WTC11 (cell line): ENCODE data around the gene TAMALIN. TPM values are rescaled to one million over a fixed set of nuclear protein-coding genes. Genes with fewer than 3 reads are reported as not detected.

ENCODE experiments used
- ATAC-seq: fragments of 200-7000 bp; cut with Tn5 transposase; 2 replicates; pipeline ENCODE4 v1.10.0; 2021; ENCODE audit warnings: mild to moderate bottlenecking, moderate library complexity
- CTCF ChIA-PET: fragments of 300-600 bp; sonication (Branson Sonifier 250); formaldehyde crosslinking; loops from one replicate; lab custom pipeline; 2021; ENCODE audit warnings: antibody characterized with exemption; lab: Charles Lee
- POLR2A ChIA-PET: fragments of 350-600 bp; sonication (Branson Sonifier 250); formaldehyde crosslinking; loops from one replicate; lab custom pipeline; 2021; ENCODE audit warnings: antibody characterized with exemption; lab: Charles Lee
- DNase-seq: peaks from one replicate; pipeline ENCODE4 v3.0.0; 2021; ENCODE audit warnings: low spot score
- H3K27ac Mint-ChIP-seq: 2 replicates; pipeline ENCODE4 v1.8.0; 2021; ENCODE audit warnings: mixed read lengths
- H3K27me3 Mint-ChIP-seq: 2 replicates; pipeline ENCODE4 v1.8.0; 2021; ENCODE audit warnings: low read depth, mild to moderate bottlenecking, moderate library complexity, mixed read lengths
- H3K36me3 Mint-ChIP-seq: 2 replicates; pipeline ENCODE4 v1.8.0; 2021; ENCODE audit warnings: mixed read lengths
- H3K4me1 Mint-ChIP-seq: 2 replicates; pipeline ENCODE4 v1.8.0; 2022; ENCODE audit warnings: mixed read lengths
- H3K4me3 Mint-ChIP-seq: 2 replicates; pipeline ENCODE4 v1.8.0; 2021; ENCODE audit warnings: mild to moderate bottlenecking, moderate library complexity, mixed read lengths
- H3K9me3 Mint-ChIP-seq: 2 replicates; pipeline ENCODE4 v1.8.0; 2021; ENCODE audit warnings: mixed read lengths
- ATF1 ChIP-seq: sonication (generic); formaldehyde crosslinking; IDR thresholded peaks from 2 replicates; pipeline ENCODE4 v1.8.1; 2023; ENCODE audit warnings: mild to moderate bottlenecking, moderate library complexity, missing genetic modification reagents
- CREB1 ChIP-seq: sonication (generic); formaldehyde crosslinking; IDR thresholded peaks from 2 replicates; pipeline ENCODE4 v1.8.0; 2023; ENCODE audit warnings: mild to moderate bottlenecking, missing genetic modification reagents
- GRHL2 ChIP-seq: fragments of 250-450 bp; sonication (Bioruptor Pico); IDR thresholded peaks from 2 replicates; pipeline ENCODE4 v1.8.0; 2022; ENCODE audit warnings: mild to moderate bottlenecking, moderate library complexity; ENCODE audit not compliant: insufficient replicate concordance, severe bottlenecking
- HMGA2 ChIP-seq: fragments of 250-450 bp; sonication (Bioruptor Pico); IDR thresholded peaks from 2 replicates; pipeline ENCODE4 v1.4.0; 2021; ENCODE audit warnings: mild to moderate bottlenecking, moderate library complexity
- JAZF1 ChIP-seq: fragments of 250-450 bp; sonication (Bioruptor Pico); IDR thresholded peaks from 2 replicates; pipeline ENCODE4 v1.9.0; 2021; ENCODE audit warnings: moderate library complexity, mild to moderate bottlenecking, inconsistent platforms
- NFE2L1 ChIP-seq: sonication (generic); formaldehyde crosslinking; IDR thresholded peaks from 2 replicates; pipeline ENCODE4 v1.8.1; 2023; ENCODE audit warnings: missing genetic modification reagents
- OVOL2 ChIP-seq: fragments of 250-450 bp; sonication (Bioruptor Pico); IDR thresholded peaks from 2 replicates; pipeline ENCODE4 v1.9.0; 2021; ENCODE audit warnings: mild to moderate bottlenecking, borderline replicate concordance
- RELA ChIP-seq: sonication (generic); formaldehyde crosslinking; IDR thresholded peaks from 2 replicates; pipeline ENCODE4 v1.8.1; 2022; ENCODE audit warnings: missing genetic modification reagents, mild to moderate bottlenecking, borderline replicate concordance
- SP1 ChIP-seq: sonication (generic); formaldehyde crosslinking; conservative IDR thresholded peaks from 2 replicates; pipeline ENCODE4 v1.8.1; 2022; ENCODE audit warnings: missing genetic modification reagents
- TP53 ChIP-seq: sonication (generic); formaldehyde crosslinking; IDR thresholded peaks from 2 replicates; pipeline ENCODE4 v1.8.1; 2023; ENCODE audit warnings: mild to moderate bottlenecking, missing genetic modification reagents
- ZNF121 ChIP-seq: sonication (generic); formaldehyde crosslinking; IDR thresholded peaks from 2 replicates; pipeline ENCODE4 v1.8.0; 2023; ENCODE audit warnings: missing genetic modification reagents
- ZNF396 ChIP-seq: fragments of 250-450 bp; sonication (Bioruptor Pico); IDR thresholded peaks from 2 replicates; pipeline ENCODE4 v1.8.0; 2021; ENCODE audit warnings: mild to moderate bottlenecking, moderate library complexity, borderline replicate concordance
- total RNA-seq: library from RNA; stranded (reverse); gene quantifications from 3 replicates; pipeline ENCODE4 v1.2.3, GENCODE V29; 2021
- TF ChIP-seq, protein P1 (sequence below): sonication (generic); formaldehyde crosslinking; IDR thresholded peaks from 2 replicates; pipeline ENCODE4 v1.8.0; 2023; ENCODE audit warnings: missing genetic modification reagents, mild to moderate bottlenecking, borderline replicate concordance
- TF ChIP-seq, protein P2 (sequence below): sonication (generic); formaldehyde crosslinking; IDR thresholded peaks from 2 replicates; pipeline ENCODE4 v1.8.1; 2023; ENCODE audit warnings: mild to moderate bottlenecking, missing genetic modification reagents
- TF ChIP-seq, protein P3 (sequence below): sonication (generic); formaldehyde crosslinking; IDR thresholded peaks from 2 replicates; pipeline ENCODE4 v1.8.1; 2023; ENCODE audit warnings: mild to moderate bottlenecking, missing genetic modification reagents, moderate library complexity
- TF ChIP-seq, protein P4 (sequence below): sonication (generic); formaldehyde crosslinking; IDR thresholded peaks from 2 replicates; pipeline ENCODE4 v1.8.1; 2022; ENCODE audit warnings: mild to moderate bottlenecking, missing genetic modification reagents, moderate library complexity, borderline replicate concordance
- TF ChIP-seq, protein P5 (sequence below): sonication (generic); formaldehyde crosslinking; IDR thresholded peaks from 2 replicates; pipeline ENCODE4 v1.8.1; 2022; ENCODE audit warnings: missing genetic modification reagents, borderline replicate concordance
- TF ChIP-seq, protein P6 (sequence below): sonication (generic); formaldehyde crosslinking; IDR thresholded peaks from 2 replicates; pipeline ENCODE4 v1.8.0; 2022; ENCODE audit warnings: mild to moderate bottlenecking, missing genetic modification reagents
- TF ChIP-seq, protein P7 (sequence below): sonication (generic); formaldehyde crosslinking; IDR thresholded peaks from 2 replicates; pipeline ENCODE4 v1.8.0; 2022; ENCODE audit warnings: mild to moderate bottlenecking, missing genetic modification reagents

TAMALIN gene
- total RNA-seq, 1 experiment from 2014 or later = 6.1 TPM

DNA sequence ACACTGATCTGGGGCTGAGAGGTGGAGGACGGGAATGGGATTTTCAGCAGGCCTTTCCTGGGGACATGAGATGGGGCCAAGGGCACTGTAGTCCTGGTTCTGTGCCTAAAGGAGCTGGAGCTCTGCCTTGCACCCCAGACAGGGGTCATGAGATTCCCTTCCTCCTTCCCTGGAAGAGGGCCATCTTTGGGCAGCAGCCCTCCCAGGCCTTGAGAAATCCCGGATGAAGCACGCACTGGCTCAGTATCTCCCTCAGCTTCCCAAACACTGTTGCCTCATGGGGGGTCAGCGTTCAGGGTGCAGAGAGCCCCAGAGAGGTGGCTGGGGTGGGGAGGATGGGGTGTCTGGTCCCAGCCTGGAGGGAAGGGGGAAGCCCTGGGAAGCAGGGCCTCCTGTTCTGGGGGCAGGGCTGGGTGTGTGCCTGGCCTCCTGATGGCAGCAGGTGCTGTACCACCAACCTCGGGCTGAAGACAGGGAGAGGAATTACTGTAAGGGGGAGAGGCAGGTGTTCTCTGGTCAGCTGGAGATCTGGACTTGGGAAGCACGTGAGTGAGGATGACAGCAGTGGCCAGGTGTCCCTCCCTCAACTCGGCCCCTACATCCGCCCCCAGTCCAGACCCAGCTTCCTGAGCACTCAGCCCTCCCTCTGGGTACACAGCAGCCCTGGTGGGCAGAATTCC is 36.1 kb downstream of the TAMALIN start:
- Mint-ChIP-seq H3K4me3 (no peak overlapping the region), H3K9me3 (no peaks in the 10 kb centered on the region), H3K36me3 (no peaks in the 10 kb centered on the region), H3K27me3 (peaks cover 12% of the 10 kb centered on the region), H3K4me1 (peaks cover 9% of the 10 kb centered on the region), H3K27ac (no peak overlapping the region)
- TF ChIP-seq, protein P1, sequence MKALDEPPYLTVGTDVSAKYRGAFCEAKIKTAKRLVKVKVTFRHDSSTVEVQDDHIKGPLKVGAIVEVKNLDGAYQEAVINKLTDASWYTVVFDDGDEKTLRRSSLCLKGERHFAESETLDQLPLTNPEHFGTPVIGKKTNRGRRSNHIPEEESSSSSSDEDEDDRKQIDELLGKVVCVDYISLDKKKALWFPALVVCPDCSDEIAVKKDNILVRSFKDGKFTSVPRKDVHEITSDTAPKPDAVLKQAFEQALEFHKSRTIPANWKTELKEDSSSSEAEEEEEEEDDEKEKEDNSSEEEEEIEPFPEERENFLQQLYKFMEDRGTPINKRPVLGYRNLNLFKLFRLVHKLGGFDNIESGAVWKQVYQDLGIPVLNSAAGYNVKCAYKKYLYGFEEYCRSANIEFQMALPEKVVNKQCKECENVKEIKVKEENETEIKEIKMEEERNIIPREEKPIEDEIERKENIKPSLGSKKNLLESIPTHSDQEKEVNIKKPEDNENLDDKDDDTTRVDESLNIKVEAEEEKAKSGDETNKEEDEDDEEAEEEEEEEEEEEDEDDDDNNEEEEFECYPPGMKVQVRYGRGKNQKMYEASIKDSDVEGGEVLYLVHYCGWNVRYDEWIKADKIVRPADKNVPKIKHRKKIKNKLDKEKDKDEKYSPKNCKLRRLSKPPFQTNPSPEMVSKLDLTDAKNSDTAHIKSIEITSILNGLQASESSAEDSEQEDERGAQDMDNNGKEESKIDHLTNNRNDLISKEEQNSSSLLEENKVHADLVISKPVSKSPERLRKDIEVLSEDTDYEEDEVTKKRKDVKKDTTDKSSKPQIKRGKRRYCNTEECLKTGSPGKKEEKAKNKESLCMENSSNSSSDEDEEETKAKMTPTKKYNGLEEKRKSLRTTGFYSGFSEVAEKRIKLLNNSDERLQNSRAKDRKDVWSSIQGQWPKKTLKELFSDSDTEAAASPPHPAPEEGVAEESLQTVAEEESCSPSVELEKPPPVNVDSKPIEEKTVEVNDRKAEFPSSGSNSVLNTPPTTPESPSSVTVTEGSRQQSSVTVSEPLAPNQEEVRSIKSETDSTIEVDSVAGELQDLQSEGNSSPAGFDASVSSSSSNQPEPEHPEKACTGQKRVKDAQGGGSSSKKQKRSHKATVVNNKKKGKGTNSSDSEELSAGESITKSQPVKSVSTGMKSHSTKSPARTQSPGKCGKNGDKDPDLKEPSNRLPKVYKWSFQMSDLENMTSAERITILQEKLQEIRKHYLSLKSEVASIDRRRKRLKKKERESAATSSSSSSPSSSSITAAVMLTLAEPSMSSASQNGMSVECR (CRISPR knock-in tag) = no peak
- TF ChIP-seq, protein P2, sequence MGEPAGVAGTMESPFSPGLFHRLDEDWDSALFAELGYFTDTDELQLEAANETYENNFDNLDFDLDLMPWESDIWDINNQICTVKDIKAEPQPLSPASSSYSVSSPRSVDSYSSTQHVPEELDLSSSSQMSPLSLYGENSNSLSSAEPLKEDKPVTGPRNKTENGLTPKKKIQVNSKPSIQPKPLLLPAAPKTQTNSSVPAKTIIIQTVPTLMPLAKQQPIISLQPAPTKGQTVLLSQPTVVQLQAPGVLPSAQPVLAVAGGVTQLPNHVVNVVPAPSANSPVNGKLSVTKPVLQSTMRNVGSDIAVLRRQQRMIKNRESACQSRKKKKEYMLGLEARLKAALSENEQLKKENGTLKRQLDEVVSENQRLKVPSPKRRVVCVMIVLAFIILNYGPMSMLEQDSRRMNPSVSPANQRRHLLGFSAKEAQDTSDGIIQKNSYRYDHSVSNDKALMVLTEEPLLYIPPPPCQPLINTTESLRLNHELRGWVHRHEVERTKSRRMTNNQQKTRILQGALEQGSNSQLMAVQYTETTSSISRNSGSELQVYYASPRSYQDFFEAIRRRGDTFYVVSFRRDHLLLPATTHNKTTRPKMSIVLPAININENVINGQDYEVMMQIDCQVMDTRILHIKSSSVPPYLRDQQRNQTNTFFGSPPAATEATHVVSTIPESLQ (CRISPR knock-in tag) = no peak
- TF ChIP-seq OVOL2 (CRISPR knock-in tag) (no peak), TP53 (CRISPR knock-in tag) (no peak), GRHL2 (CRISPR knock-in tag) (no peak), RELA (no peak), SP1 (CRISPR knock-in tag) (no peak), ZNF396 (CRISPR knock-in tag) (no peak), ZNF121 (CRISPR knock-in tag) (no peak)
- TF ChIP-seq, protein P3, sequence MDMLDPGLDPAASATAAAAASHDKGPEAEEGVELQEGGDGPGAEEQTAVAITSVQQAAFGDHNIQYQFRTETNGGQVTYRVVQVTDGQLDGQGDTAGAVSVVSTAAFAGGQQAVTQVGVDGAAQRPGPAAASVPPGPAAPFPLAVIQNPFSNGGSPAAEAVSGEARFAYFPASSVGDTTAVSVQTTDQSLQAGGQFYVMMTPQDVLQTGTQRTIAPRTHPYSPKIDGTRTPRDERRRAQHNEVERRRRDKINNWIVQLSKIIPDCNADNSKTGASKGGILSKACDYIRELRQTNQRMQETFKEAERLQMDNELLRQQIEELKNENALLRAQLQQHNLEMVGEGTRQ (CRISPR knock-in tag) = no peak
- TF ChIP-seq, protein P4, sequence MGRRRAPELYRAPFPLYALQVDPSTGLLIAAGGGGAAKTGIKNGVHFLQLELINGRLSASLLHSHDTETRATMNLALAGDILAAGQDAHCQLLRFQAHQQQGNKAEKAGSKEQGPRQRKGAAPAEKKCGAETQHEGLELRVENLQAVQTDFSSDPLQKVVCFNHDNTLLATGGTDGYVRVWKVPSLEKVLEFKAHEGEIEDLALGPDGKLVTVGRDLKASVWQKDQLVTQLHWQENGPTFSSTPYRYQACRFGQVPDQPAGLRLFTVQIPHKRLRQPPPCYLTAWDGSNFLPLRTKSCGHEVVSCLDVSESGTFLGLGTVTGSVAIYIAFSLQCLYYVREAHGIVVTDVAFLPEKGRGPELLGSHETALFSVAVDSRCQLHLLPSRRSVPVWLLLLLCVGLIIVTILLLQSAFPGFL (CRISPR knock-in tag) = no peak
- POLR2A ChIA-PET = no interaction called here
- no peak for ATAC-seq
- DNase-seq = no peak
- CTCF ChIA-PET = interaction anchor here (1.2 to 6.6 kb wide), 2 partner anchors 11 to 17 kb away, joined by 3 to 57 read pairs; no protein-coding TSS in a partner anchor

DNA sequence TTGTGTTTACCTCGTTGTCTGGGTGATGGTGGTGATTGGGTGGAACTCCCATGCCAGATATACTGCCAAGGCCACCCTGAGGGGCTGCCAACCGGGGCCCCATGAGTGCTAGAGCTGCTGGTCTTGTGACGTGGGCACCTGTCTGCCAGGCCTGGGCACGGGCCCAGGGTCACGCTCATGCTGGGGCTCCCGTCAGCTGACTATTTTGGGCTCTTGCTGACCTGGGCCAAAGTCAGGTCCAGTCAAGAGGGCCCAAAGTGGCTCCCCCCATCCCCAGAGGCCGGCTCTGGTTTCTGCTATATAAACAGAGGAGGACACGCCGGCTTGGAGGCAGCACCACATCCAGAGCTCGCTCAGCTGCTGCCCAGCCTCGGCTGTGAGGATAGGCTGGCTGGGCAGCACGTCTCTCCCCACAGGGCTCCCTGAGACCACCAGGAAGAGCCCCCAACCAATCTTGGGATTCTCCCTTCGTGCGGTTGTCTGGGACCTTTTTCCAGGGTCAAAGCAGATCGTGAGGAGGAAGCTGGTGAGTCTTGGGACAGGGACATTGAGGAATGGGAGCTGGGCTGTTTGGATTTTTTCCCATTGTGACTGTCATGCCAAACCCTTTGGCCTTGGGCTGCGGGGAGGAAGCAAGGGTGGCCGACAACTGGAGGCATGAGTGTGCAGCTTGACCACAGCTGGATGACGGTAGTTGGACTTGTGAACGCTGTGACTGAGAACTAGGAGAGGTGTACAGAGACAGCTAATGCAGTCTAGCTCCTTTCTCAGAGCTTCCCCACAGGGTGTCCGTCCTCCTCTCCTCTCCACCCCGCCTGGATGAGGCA is 36.9 kb downstream of the TAMALIN start:
- ChIA-PET CTCF (interaction anchor here (0.9 to 6.6 kb wide), 5 partner anchors 12 to 76 kb away, joined by 3 to 57 read pairs (median 4); no protein-coding TSS in a partner anchor), POLR2A (interaction anchor here (1.4 kb wide), 1 partner anchor 11 kb away, joined by 6 read pairs; no protein-coding TSS in a partner anchor)
- no peak for DNase-seq
- Mint-ChIP-seq H3K4me3 (no peak overlapping the region), H3K27me3 (peaks cover 15% of the 10 kb centered on the region), H3K4me1 (peaks cover 4% of the 10 kb centered on the region), H3K9me3 (no peaks in the 10 kb centered on the region), H3K36me3 (no peaks in the 10 kb centered on the region), H3K27ac (no peak overlapping the region; the same call in 1 of the 2 replicates)
- TF ChIP-seq, protein P5, sequence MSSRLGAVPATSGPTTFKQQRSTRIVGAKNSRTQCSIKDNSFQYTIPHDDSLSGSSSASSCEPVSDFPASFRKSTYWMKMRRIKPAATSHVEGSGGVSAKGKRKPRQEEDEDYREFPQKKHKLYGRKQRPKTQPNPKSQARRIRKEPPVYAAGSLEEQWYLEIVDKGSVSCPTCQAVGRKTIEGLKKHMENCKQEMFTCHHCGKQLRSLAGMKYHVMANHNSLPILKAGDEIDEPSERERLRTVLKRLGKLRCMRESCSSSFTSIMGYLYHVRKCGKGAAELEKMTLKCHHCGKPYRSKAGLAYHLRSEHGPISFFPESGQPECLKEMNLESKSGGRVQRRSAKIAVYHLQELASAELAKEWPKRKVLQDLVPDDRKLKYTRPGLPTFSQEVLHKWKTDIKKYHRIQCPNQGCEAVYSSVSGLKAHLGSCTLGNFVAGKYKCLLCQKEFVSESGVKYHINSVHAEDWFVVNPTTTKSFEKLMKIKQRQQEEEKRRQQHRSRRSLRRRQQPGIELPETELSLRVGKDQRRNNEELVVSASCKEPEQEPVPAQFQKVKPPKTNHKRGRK (CRISPR knock-in tag) = no peak
- TF ChIP-seq, protein P6, sequence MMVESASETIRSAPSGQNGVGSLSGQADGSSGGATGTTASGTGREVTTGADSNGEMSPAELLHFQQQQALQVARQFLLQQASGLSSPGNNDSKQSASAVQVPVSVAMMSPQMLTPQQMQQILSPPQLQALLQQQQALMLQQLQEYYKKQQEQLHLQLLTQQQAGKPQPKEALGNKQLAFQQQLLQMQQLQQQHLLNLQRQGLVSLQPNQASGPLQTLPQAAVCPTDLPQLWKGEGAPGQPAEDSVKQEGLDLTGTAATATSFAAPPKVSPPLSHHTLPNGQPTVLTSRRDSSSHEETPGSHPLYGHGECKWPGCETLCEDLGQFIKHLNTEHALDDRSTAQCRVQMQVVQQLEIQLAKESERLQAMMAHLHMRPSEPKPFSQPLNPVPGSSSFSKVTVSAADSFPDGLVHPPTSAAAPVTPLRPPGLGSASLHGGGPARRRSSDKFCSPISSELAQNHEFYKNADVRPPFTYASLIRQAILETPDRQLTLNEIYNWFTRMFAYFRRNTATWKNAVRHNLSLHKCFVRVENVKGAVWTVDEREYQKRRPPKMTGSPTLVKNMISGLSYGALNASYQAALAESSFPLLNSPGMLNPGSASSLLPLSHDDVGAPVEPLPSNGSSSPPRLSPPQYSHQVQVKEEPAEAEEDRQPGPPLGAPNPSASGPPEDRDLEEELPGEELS = no peak
- TF ChIP-seq OVOL2 (CRISPR knock-in tag) (no peak), ATF1 (no peak), NFE2L1 (no peak), SP1 (CRISPR knock-in tag) (no peak), HMGA2 (no peak), CREB1 (CRISPR knock-in tag) (no peak), JAZF1 (CRISPR knock-in tag) (no peak)
- TF ChIP-seq, protein P7, sequence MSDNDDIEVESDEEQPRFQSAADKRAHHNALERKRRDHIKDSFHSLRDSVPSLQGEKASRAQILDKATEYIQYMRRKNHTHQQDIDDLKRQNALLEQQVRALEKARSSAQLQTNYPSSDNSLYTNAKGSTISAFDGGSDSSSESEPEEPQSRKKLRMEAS = no peak
- no peak for ATAC-seq
